ENCODE measurements around the gene DRG2.

Gene DRG2

GRCh38 chr17:18076936-18077335, 10.8 kb upstream of the DRG2 start:
- no peak overlapping the region for H3K4me3 ChIP-seq (ENCODE audit: low read depth, low read length)
- no peak for DNase-seq (ENCODE audit: low read depth)
- no peak for TF ChIP-seq CTCF (IDR thresholded peaks at IDR 0.05; ENCODE audit: control insufficient read depth, extremely low read depth, insufficient read depth)

DNA sequence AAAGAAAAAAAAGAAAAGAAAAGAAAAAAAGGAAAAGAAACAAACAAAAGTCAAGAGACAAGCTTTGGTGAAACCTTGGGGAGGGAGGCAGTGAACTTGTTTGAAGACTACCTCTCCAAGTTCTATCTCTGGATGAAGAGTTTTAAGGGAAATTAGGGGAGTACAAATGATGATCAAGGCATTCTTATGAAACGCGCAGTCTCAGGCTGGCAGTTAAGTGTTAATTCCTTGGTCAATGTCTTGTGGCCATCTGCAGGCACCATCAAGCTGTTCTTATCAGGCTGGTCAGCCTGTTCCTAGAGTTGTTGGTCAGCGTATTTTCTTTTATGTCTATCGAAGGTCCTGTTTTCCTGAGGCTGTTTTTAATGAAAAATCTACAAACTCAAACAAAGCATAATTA, 8.2 kb upstream of the DRG2 start:
- DNase-seq (ENCODE audit: low read depth) = no peak
- H3K4me3 ChIP-seq (ENCODE audit: low read depth, low read length) = no peak overlapping the region
- no peak for TF ChIP-seq CTCF (IDR thresholded peaks at IDR 0.05; ENCODE audit: control insufficient read depth, extremely low read depth, insufficient read depth)

DNA sequence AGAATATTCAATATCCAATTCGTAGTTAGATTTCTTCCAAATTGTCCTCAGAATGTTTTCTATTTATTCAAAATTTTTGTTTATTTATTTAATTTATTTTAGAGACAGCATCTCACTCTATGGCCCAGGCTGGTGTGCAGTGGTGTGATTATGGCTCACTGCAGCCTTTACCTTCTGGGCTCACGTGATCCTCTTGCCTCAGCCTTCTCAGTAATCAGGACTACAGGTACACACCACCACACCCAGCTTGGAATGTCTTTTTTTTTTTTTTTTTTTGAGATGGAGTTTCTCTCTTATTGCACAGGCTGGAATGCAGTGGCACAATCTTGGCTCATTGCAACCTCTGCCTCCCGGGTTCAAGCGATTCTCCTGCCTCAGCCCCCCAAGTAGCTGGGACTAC, 3.5 kb upstream of the DRG2 start:
- no peak overlapping the region for H3K4me3 ChIP-seq (ENCODE audit: low read depth, low read length)
- DNase-seq (ENCODE audit: low read depth) = no peak
- TF ChIP-seq CTCF (IDR thresholded peaks at IDR 0.05; ENCODE audit: control insufficient read depth, extremely low read depth, insufficient read depth) = no peak

GRCh38 chr17:18089613-18090012, 1.9 kb downstream of the DRG2 start:
- no peak for DNase-seq (ENCODE audit: low read depth)

DNA sequence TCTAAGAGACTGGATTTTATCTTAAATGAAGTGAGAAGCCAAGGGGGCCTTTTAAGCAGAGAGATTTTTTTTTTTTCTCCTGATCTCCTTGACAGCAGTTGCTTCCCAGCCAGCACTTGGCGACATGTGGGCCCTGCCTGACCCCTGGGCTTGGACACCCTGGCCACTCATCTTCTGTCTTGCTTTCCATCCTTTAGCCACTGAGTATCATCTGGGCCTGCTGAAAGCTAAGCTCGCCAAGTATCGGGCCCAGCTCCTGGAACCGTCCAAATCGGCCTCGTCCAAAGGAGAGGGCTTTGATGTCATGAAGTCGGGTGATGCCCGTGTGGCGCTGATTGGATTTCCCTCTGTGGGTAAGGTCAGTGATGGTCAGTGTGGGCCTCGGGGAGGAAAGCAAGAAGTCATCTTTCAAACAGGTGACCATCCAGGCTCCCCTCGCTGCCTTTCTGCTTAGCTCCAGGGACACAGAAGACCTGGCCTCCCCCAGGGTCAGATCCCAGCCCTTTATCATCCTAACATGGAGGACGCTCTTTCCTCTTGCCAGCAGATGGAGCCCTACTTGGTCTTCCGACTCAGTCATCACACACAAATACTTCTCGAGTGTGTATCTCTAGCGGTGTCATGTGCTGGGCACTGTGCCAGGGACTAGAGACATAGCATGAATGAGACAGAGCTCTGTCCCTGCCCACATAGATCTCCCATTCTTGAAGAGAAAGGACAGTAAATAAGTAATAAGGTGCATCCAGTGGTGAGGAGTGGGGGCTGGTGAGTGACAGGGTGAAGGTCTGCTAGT, 6.1 kb downstream of the DRG2 start:
- TF ChIP-seq CTCF (IDR thresholded peaks at IDR 0.05; ENCODE audit: control insufficient read depth, extremely low read depth, insufficient read depth) = peak; percentile 18; the same call in 1 of the 2 replicates
- peak; percentile 8 for DNase-seq (ENCODE audit: low read depth)
- H3K4me3 ChIP-seq (ENCODE audit: low read depth, low read length) = no peak overlapping the region

More at GRCh38 chr17:18089613-18090012, 1.9 kb downstream of the DRG2 start:
- peak overlapping the region; percentile 100; the same call in 1 of the 2 replicates for H3K4me3 ChIP-seq (ENCODE audit: low read depth, low read length)
- TF ChIP-seq CTCF (IDR thresholded peaks at IDR 0.05; ENCODE audit: control insufficient read depth, extremely low read depth, insufficient read depth) = no peak

GRCh38 chr17:18094409-18094807, 6.7 kb downstream of the DRG2 start:
- DNase-seq (ENCODE audit: low read depth) = no peak
- TF ChIP-seq CTCF (IDR thresholded peaks at IDR 0.05; ENCODE audit: control insufficient read depth, extremely low read depth, insufficient read depth) = no peak

DNA sequence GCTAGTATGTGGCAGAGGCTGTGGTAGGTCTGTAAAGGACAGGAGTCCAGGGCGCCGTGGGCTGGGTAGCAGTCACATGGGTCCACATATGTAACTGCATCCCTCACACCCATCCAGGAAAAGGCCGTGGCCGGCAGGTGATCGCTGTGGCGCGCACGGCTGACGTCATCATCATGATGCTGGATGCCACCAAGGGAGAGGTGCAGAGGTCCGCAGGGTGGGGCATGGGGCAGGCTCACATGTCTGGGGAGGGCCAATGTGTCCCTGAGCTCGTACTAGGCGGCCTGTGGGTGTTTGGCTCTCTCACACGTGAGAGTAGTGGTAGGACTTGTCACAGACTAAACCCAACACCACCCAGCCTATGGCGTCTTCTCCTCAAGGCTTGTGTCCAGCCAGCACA, 11.8 kb downstream of the DRG2 start:
- no peak for TF ChIP-seq CTCF (IDR thresholded peaks at IDR 0.05; ENCODE audit: control insufficient read depth, extremely low read depth, insufficient read depth)
- H3K4me3 ChIP-seq (ENCODE audit: low read depth, low read length) = no peak overlapping the region
- no peak for DNase-seq (ENCODE audit: low read depth)

More at GRCh38 chr17:18094409-18094807, 6.7 kb downstream of the DRG2 start:
- no peak overlapping the region for H3K4me3 ChIP-seq (ENCODE audit: low read depth, low read length)
